Thyroid gland (tissue), 4 donors: Measurements from ENCODE around the gene IL1R1. TPM values are rescaled to one million over a fixed set of nuclear protein-coding genes. Genes with fewer than 3 reads are reported as not detected.

Experiments
- DNase-seq, 2 donors: peaks; one replicate each; pipeline ENCODE4 v3.0.0-alpha.2; 2019
- H3K27ac ChIP-seq, 3 donors: fragments of 200-600 bp; sonication (generic); 1 replicate in 2 of 3; 2 replicates in 1 of 3; pipeline ENCODE4 v1.5.1; 2016 to 2019; ENCODE audit warnings: mild to moderate bottlenecking in 1 of 3, moderate library complexity in 1 of 3
- H3K27me3 ChIP-seq: fragments of 200-600 bp; sonication (generic); one replicate; pipeline ENCODE4 v1.5.1; 2019
- H3K36me3 ChIP-seq, 2 donors: fragments of 200-600 bp; sonication (generic); one replicate each; pipeline ENCODE4 v1.5.1; 2016 to 2019
- H3K4me1 ChIP-seq, 2 donors: fragments of 200-600 bp; sonication (generic); one replicate each; pipeline ENCODE4 v1.5.1; 2017 to 2019
- H3K4me3 ChIP-seq, 3 donors: fragments of 200-600 bp; sonication (generic); replicated peaks in 1 of 3; 1 replicate in 2 of 3; 2 replicates in 1 of 3; pipeline ENCODE4 v1.5.1; 2016; ENCODE audit warnings: mild to moderate bottlenecking in 1 of 3
- H3K9me3 ChIP-seq: fragments of 200-600 bp; sonication (generic); one replicate; pipeline ENCODE4 v1.5.1; 2017
- CTCF ChIP-seq, 6 experiments: fragments of 200-600 bp in 3 of 6; fragments of 450-650 bp in 3 of 6; sonication (generic) in 3 of 6; IDR thresholded peaks; one replicate each; pipeline ENCODE4 v1.5.1; 2016 to 2019; ENCODE audit warnings: antibody characterized with exemption in 6 of 6, mild to moderate bottlenecking in 2 of 6, inconsistent platforms in 1 of 6, moderate library complexity in 1 of 6
- POLR2A ChIP-seq, 2 donors: fragments of 450-650 bp; IDR thresholded peaks; one replicate each; pipeline ENCODE4 v1.6.1; 2017; ENCODE audit warnings: antibody characterized with exemption in 2 of 2, mild to moderate bottlenecking in 2 of 2, moderate library complexity in 1 of 2
- WGBS, 2 donors: methylation state at CpG; one replicate each; pipeline ENCODE4 v1.1.5; 2017; 5-methylcytosine and 5-hydroxymethylcytosine counted together
- intact Hi-C: fragments of 100-400 bp; cut with DNase I; formaldehyde crosslinking; loops from one replicate; pipeline ENCODE4 v1.15.1; 2023
- total RNA-seq, 4 donors: library from RNA; depleted of rRNA; stranded (reverse); fragments of >200 nt; gene quantifications; one replicate each; pipeline ENCODE4 v1.2.3, GENCODE V29; 2016

IL1R1 gene
- total RNA-seq, 4 donors from 2014 or later = 57.6 to 220 (median 103) TPM

GRCh38 chr2:102143450-102143985, 972 bp downstream of the IL1R1 start:
- H3K27me3 ChIP-seq = no peaks in the 10 kb centered on the region
- peak overlapping the region; percentile 68 to 84 (median 75) for H3K4me3 ChIP-seq
- TF ChIP-seq CTCF (IDR thresholded peaks at IDR 0.05) (no peak), POLR2A (IDR thresholded peaks at IDR 0.05) (no peak)
- peaks cover 23 to 35% of the 10 kb centered on the region in 2 donors for H3K4me1 ChIP-seq
- intact Hi-C loops = loop anchor here (10.0 kb wide), 1 partner anchor 79 kb away; no protein-coding TSS in a partner anchor
- H3K9me3 ChIP-seq = no peaks in the 10 kb centered on the region
- DNase-seq = peak; percentile 26 to 31
- H3K27ac ChIP-seq = peak overlapping the region; percentile 94 to 97 (median 95)
- WGBS, 2 donors = 54 to 57% methylated on average over 10 of the region's 10 CpGs
- H3K36me3 ChIP-seq = peaks cover 3 to 7% of the 10 kb centered on the region in 2 donors

GRCh38 chr2:102144128-102144527, 1.6 kb downstream of the IL1R1 start:
- Histone ChIP-seq H3K4me1 (peaks cover 23 to 35% of the 10 kb centered on the region in 2 donors), H3K27ac (peak overlapping the region; percentile 94 to 97 (median 95)), H3K9me3 (no peaks in the 10 kb centered on the region), H3K27me3 (no peaks in the 10 kb centered on the region), H3K4me3 (peak overlapping the region in 2 of 3 donors; percentile 68 to 84), H3K36me3 (peaks cover 3 to 7% of the 10 kb centered on the region in 2 donors)
- intact Hi-C loops = loop anchor here (10.0 kb wide), 1 partner anchor 79 kb away; no protein-coding TSS in a partner anchor
- peak; percentile 29 to 64 for DNase-seq
- 24 to 39% methylated on average over 4 of the region's 4 CpGs for WGBS, 2 donors
- TF ChIP-seq CTCF (IDR thresholded peaks at IDR 0.05) (no peak), POLR2A (IDR thresholded peaks at IDR 0.05) (no peak)

- no peaks in the 10 kb centered on the region for H3K9me3 ChIP-seq
- WGBS, 2 donors = 91 to 94% methylated on average over 4 of the region's 4 CpGs
- H3K4me1 ChIP-seq = peaks cover 23 to 45% of the 10 kb centered on the region in 2 donors
- peak overlapping the region in 1 of 3 donors; percentile 68 for H3K4me3 ChIP-seq
- no peaks in the 10 kb centered on the region for H3K27me3 ChIP-seq
- peaks cover 3 to 7% of the 10 kb centered on the region in 2 donors for H3K36me3 ChIP-seq
- peak overlapping the region in 1 of 3 donors; percentile 94 for H3K27ac ChIP-seq
- no peak for DNase-seq
- TF ChIP-seq CTCF (IDR thresholded peaks at IDR 0.05) (no peak), POLR2A (IDR thresholded peaks at IDR 0.05) (no peak)
- intact Hi-C loops = loop anchor here (10.0 kb wide), 1 partner anchor 80 kb away; no protein-coding TSS in a partner anchor
These were observed 2.6 kb downstream of the IL1R1 start for GRCh38 chr2:102145107-102145506.

GRCh38 chr2:102145934-102146333, 3.4 kb downstream of the IL1R1 start:
- TF ChIP-seq CTCF (IDR thresholded peaks at IDR 0.05) (no peak), POLR2A (IDR thresholded peaks at IDR 0.05) (no peak)
- intact Hi-C loops = loop anchor here (10.0 kb wide), 1 partner anchor 81 kb away; no protein-coding TSS in a partner anchor
- H3K4me3 ChIP-seq = no peak overlapping the region
- H3K9me3 ChIP-seq = no peaks in the 10 kb centered on the region
- H3K27ac ChIP-seq = peak overlapping the region in 1 of 3 donors; percentile 45
- 73 to 83% methylated on average over 4 of the region's 4 CpGs for WGBS, 2 donors
- no peak for DNase-seq
- H3K27me3 ChIP-seq = no peaks in the 10 kb centered on the region
- H3K36me3 ChIP-seq = peaks cover 3 to 7% of the 10 kb centered on the region in 2 donors
- peaks cover 23 to 47% of the 10 kb centered on the region in 2 donors for H3K4me1 ChIP-seq

GRCh38 chr2:102147935-102148334, 5.4 kb downstream of the IL1R1 start:
- H3K27me3 ChIP-seq = no peaks in the 10 kb centered on the region
- no peak for DNase-seq
- peak overlapping the region in 2 of 3 donors; percentile 12 to 52 for H3K27ac ChIP-seq
- no peaks in the 10 kb centered on the region for H3K9me3 ChIP-seq
- H3K4me3 ChIP-seq = no peak overlapping the region
- TF ChIP-seq POLR2A (IDR thresholded peaks at IDR 0.05) = no peak
- H3K4me1 ChIP-seq = peaks cover 14 to 42% of the 10 kb centered on the region in 2 donors
- 74 to 78% methylated on average over 3 of the region's 3 CpGs for WGBS, 2 donors
- intact Hi-C loops = loop anchor here (10.0 kb wide), 1 partner anchor 83 kb away; no protein-coding TSS in a partner anchor
- H3K36me3 ChIP-seq = peaks cover 3 to 7% of the 10 kb centered on the region in 2 donors
